Body of pancreas (tissue), 4 donors: ENCODE data around the gene CLSTN2. TPM values are rescaled to one million over a fixed set of nuclear protein-coding genes. Genes with fewer than 3 reads are reported as not detected.

ENCODE experiments used
- ATAC-seq: fragments of 150-250 bp; one replicate; pipeline ENCODE4 v1.9.1; 2016
- DNase-seq, 4 donors: peaks; one replicate each; pipeline ENCODE4 v3.0.0-alpha.2; 2019
- H3K27ac ChIP-seq, 4 donors: fragments of 200-600 bp; sonication (generic); 1 replicate in 3 of 4; 2 replicates in 1 of 4; pipeline versions ENCODE4 v1.5.1 to v1.6.1; 2016 to 2019; ENCODE audit warnings: mild to moderate bottlenecking in 1 of 4, mixed read lengths in 1 of 4, moderate library complexity in 1 of 4
- H3K27me3 ChIP-seq, 2 donors: fragments of 200-600 bp; sonication (generic); one replicate each; pipeline ENCODE4 v1.6.0; 2016; ENCODE audit warnings: mild to moderate bottlenecking in 1 of 2
- H3K36me3 ChIP-seq, 2 donors: fragments of 200-600 bp; sonication (generic); replicated peaks in 1 of 2; 2 replicates each; pipeline ENCODE4 v1.5.1; 2016; ENCODE audit warnings: low read depth in 2 of 2; ENCODE audit not compliant: insufficient read depth in 1 of 2
- H3K4me1 ChIP-seq: fragments of 200-600 bp; sonication (generic); one replicate; pipeline ENCODE4 v1.6.0; 2016
- H3K4me3 ChIP-seq, 2 donors: fragments of 200-600 bp; sonication (generic); 1 replicate in 1 of 2; 2 replicates in 1 of 2; pipeline ENCODE4 v1.5.1; 2016 to 2019
- H3K9me3 ChIP-seq, 3 donors: fragments of 200-600 bp; sonication (generic); 1 replicate in 2 of 3; 2 replicates in 1 of 3; pipeline ENCODE4 v1.5.1; 2016
- CTCF ChIP-seq, 7 experiments: fragments of 450-650 bp in 4 of 7; fragments of 200-600 bp in 3 of 7; sonication (generic) in 3 of 7; IDR thresholded peaks; one replicate each; pipeline ENCODE4 v1.5.1; 2016 to 2019; ENCODE audit warnings: antibody characterized with exemption in 7 of 7
- POLR2A ChIP-seq, 3 donors: fragments of 450-650 bp; IDR thresholded peaks; one replicate each; pipeline ENCODE4 v1.6.1; 2016; ENCODE audit warnings: antibody characterized with exemption in 3 of 3, mild to moderate bottlenecking in 2 of 3
- WGBS, 2 donors: methylation state at CpG; one replicate each; pipeline ENCODE4 v1.1.5; 2017; 5-methylcytosine and 5-hydroxymethylcytosine counted together
- intact Hi-C: fragments of 100-400 bp; cut with DNase I; formaldehyde crosslinking; loops from one replicate; pipeline ENCODE4 v1.15.1; 2023
- total RNA-seq, 2 donors: library from RNA; depleted of rRNA; stranded (reverse); fragments of >200 nt; gene quantifications; one replicate each; pipeline ENCODE4 v1.1.0, GENCODE V29; 2016

CLSTN2 gene
- total RNA-seq, 2 donors from 2014 or later: 14.5 to 14.8 TPM

GRCh38 chr3:140067487-140067886, 132.5 kb downstream of the CLSTN2 start:
- Histone ChIP-seq H3K27me3 (no peaks in the 10 kb centered on the region), H3K9me3 (no peaks in the 10 kb centered on the region), H3K36me3 (no peaks in the 10 kb centered on the region), H3K27ac (no peak overlapping the region), H3K4me3 (no peak overlapping the region), H3K4me1 (no peaks in the 10 kb centered on the region)
- ATAC-seq (no peak), DNase-seq (no peak)
- no peak for TF ChIP-seq POLR2A (IDR thresholded peaks at IDR 0.05)
- no peak for TF ChIP-seq CTCF (IDR thresholded peaks at IDR 0.05)
- intact Hi-C loops: no loop called here
- WGBS, 2 donors: 52 to 56% methylated on average over 3 of the region's 3 CpGs

GRCh38 chr3:140068494-140069017, 133.6 kb downstream of the CLSTN2 start:
- TF ChIP-seq CTCF (IDR thresholded peaks at IDR 0.05) (no peak), POLR2A (IDR thresholded peaks at IDR 0.05) (no peak)
- Histone ChIP-seq H3K9me3 (no peaks in the 10 kb centered on the region), H3K4me1 (no peaks in the 10 kb centered on the region), H3K27me3 (no peaks in the 10 kb centered on the region), H3K27ac (no peak overlapping the region), H3K4me3 (no peak overlapping the region), H3K36me3 (no peaks in the 10 kb centered on the region)
- DNase-seq (no peak), ATAC-seq (no peak)
- intact Hi-C loops: no loop called here

- DNase-seq: no peak
- ATAC-seq: no peak
- WGBS, 2 donors: 89 to 93% methylated on average over 3 of the region's 3 CpGs
- no peaks in the 10 kb centered on the region for H3K27me3 ChIP-seq
- H3K4me1 ChIP-seq: no peaks in the 10 kb centered on the region
- intact Hi-C loops: no loop called here
- no peak overlapping the region for H3K4me3 ChIP-seq
- TF ChIP-seq CTCF (IDR thresholded peaks at IDR 0.05): no peak
- no peak for TF ChIP-seq POLR2A (IDR thresholded peaks at IDR 0.05)
- no peaks in the 10 kb centered on the region for H3K36me3 ChIP-seq
- H3K27ac ChIP-seq: no peak overlapping the region
- no peaks in the 10 kb centered on the region for H3K9me3 ChIP-seq
Measured at GRCh38 chr3:140073278-140074045, 138.5 kb downstream of the CLSTN2 start.

- DNase-seq: no peak
- H3K36me3 ChIP-seq: no peaks in the 10 kb centered on the region
- H3K27ac ChIP-seq: no peak overlapping the region
- intact Hi-C loops: no loop called here
- no peaks in the 10 kb centered on the region for H3K4me1 ChIP-seq
- ATAC-seq: no peak
- H3K27me3 ChIP-seq: no peaks in the 10 kb centered on the region
- no peak overlapping the region for H3K4me3 ChIP-seq
- no peak for TF ChIP-seq CTCF (IDR thresholded peaks at IDR 0.05)
- no peak for TF ChIP-seq POLR2A (IDR thresholded peaks at IDR 0.05)
- WGBS, 2 donors: 69 to 75% methylated on average over 3 of the region's 3 CpGs
- no peaks in the 10 kb centered on the region for H3K9me3 ChIP-seq
Measured at GRCh38 chr3:140076552-140076951, 141.6 kb downstream of the CLSTN2 start.

GRCh38 chr3:140077406-140077805, 142.4 kb downstream of the CLSTN2 start:
- WGBS, 2 donors: 86 to 88% methylated on average over 3 of the region's 3 CpGs
- Histone ChIP-seq H3K4me3 (no peak overlapping the region), H3K36me3 (no peaks in the 10 kb centered on the region), H3K4me1 (no peaks in the 10 kb centered on the region), H3K9me3 (no peaks in the 10 kb centered on the region), H3K27me3 (no peaks in the 10 kb centered on the region), H3K27ac (no peak overlapping the region)
- DNase-seq (no peak), ATAC-seq (no peak)
- intact Hi-C loops: no loop called here
- TF ChIP-seq POLR2A (IDR thresholded peaks at IDR 0.05) (no peak), CTCF (IDR thresholded peaks at IDR 0.05) (no peak)
